ENCODE measurements around the gene C1QTNF9.
"Not testable (repeated sequence)": the region's sequence is repeated elsewhere in the genome, so short reads cannot be mapped to it uniquely, and the experiment has no call there.

DNA sequence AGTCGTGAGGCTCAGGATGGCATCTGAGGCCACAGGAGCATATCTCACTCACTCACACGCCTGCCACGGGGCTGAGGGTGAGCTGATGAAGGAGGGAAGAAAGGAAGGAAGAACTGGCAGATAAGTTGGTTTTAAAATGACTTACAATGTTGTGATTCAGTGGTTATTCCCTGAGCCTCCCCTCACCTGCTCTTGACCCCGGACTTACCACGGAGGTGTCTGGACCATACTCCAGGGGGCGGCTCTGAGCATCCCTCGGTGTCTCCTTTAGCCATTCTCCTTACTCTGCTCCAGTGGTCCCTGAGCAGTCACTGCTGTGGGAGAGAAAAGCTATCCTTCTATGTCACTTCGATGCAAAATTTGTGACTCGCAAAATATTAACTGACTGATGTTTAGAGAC, 61.9 kb downstream of the C1QTNF9 start:
- TF ChIP-seq, protein P1, sequence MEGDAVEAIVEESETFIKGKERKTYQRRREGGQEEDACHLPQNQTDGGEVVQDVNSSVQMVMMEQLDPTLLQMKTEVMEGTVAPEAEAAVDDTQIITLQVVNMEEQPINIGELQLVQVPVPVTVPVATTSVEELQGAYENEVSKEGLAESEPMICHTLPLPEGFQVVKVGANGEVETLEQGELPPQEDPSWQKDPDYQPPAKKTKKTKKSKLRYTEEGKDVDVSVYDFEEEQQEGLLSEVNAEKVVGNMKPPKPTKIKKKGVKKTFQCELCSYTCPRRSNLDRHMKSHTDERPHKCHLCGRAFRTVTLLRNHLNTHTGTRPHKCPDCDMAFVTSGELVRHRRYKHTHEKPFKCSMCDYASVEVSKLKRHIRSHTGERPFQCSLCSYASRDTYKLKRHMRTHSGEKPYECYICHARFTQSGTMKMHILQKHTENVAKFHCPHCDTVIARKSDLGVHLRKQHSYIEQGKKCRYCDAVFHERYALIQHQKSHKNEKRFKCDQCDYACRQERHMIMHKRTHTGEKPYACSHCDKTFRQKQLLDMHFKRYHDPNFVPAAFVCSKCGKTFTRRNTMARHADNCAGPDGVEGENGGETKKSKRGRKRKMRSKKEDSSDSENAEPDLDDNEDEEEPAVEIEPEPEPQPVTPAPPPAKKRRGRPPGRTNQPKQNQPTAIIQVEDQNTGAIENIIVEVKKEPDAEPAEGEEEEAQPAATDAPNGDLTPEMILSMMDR (IDR thresholded peaks at IDR 0.05): not testable (repeated sequence)
- TF ChIP-seq NR3C1 (CRISPR knock-in tag; conservative IDR thresholded peaks at IDR 0.05; ENCODE audit: low read depth); ZNF121 (CRISPR knock-in tag; IDR thresholded peaks at IDR 0.05); ETV6 (CRISPR knock-in tag; IDR thresholded peaks at IDR 0.05); TEAD4 (CRISPR knock-in tag; IDR thresholded peaks at IDR 0.05); HMGA2 (CRISPR knock-in tag; IDR thresholded peaks at IDR 0.05); SP1 (CRISPR knock-in tag; conservative IDR thresholded peaks at IDR 0.05): not testable (repeated sequence)
- TF ChIP-seq, protein P2, sequence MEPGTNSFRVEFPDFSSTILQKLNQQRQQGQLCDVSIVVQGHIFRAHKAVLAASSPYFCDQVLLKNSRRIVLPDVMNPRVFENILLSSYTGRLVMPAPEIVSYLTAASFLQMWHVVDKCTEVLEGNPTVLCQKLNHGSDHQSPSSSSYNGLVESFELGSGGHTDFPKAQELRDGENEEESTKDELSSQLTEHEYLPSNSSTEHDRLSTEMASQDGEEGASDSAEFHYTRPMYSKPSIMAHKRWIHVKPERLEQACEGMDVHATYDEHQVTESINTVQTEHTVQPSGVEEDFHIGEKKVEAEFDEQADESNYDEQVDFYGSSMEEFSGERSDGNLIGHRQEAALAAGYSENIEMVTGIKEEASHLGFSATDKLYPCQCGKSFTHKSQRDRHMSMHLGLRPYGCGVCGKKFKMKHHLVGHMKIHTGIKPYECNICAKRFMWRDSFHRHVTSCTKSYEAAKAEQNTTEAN (CRISPR knock-in tag; IDR thresholded peaks at IDR 0.05): not testable (repeated sequence)
- TF ChIP-seq, protein P3, sequence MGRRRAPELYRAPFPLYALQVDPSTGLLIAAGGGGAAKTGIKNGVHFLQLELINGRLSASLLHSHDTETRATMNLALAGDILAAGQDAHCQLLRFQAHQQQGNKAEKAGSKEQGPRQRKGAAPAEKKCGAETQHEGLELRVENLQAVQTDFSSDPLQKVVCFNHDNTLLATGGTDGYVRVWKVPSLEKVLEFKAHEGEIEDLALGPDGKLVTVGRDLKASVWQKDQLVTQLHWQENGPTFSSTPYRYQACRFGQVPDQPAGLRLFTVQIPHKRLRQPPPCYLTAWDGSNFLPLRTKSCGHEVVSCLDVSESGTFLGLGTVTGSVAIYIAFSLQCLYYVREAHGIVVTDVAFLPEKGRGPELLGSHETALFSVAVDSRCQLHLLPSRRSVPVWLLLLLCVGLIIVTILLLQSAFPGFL (CRISPR knock-in tag; IDR thresholded peaks at IDR 0.05; ENCODE audit: borderline replicate concordance): not testable (repeated sequence)
- TF ChIP-seq, protein P4, sequence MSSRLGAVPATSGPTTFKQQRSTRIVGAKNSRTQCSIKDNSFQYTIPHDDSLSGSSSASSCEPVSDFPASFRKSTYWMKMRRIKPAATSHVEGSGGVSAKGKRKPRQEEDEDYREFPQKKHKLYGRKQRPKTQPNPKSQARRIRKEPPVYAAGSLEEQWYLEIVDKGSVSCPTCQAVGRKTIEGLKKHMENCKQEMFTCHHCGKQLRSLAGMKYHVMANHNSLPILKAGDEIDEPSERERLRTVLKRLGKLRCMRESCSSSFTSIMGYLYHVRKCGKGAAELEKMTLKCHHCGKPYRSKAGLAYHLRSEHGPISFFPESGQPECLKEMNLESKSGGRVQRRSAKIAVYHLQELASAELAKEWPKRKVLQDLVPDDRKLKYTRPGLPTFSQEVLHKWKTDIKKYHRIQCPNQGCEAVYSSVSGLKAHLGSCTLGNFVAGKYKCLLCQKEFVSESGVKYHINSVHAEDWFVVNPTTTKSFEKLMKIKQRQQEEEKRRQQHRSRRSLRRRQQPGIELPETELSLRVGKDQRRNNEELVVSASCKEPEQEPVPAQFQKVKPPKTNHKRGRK (CRISPR knock-in tag; IDR thresholded peaks at IDR 0.05; ENCODE audit: borderline replicate concordance): not testable (repeated sequence)
- TF ChIP-seq, protein P5, sequence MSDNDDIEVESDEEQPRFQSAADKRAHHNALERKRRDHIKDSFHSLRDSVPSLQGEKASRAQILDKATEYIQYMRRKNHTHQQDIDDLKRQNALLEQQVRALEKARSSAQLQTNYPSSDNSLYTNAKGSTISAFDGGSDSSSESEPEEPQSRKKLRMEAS (CRISPR knock-in tag; IDR thresholded peaks at IDR 0.05): not testable (repeated sequence)

Measured in WTC11 (cell line).